ENCODE data around the gene HEXIM1.

DNA sequence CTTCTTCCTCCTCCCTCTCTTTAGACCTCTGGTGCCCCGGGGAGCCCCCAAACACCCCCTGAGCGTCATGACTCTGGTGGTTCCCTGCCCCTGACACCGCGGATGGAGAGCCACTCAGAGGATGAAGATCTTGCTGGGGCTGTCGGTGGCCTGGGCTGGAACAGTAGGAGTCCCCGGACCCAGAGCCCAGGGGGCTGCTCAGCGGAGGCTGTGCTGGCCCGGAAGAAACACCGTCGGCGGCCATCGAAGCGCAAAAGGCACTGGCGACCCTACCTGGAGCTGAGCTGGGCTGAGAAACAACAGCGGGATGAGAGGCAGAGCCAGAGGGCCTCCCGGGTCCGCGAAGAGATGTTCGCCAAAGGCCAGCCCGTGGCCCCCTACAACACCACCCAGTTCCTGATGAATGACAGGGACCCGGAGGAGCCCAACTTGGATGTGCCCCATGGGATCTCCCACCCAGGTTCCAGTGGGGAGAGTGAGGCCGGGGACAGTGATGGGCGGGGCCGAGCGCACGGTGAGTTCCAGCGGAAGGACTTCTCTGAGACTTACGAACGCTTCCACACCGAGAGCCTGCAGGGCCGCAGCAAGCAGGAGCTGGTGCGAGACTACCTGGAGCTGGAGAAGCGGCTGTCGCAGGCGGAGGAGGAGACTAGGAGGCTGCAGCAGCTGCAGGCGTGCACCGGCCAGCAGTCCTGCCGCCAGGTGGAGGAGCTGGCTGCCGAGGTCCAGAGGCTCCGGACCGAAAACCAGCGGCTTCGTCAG, 20.9 kb downstream of the HEXIM1 start:
- TF ChIP-seq CTCF (IDR thresholded peaks at IDR 0.05; ENCODE audit: insufficient read depth, low read length, poor library complexity, severe bottlenecking): no peak
- no peak for TF ChIP-seq EZH2phosphoT487 (conservative IDR thresholded peaks at IDR 0.05; ENCODE audit: low read length)

Data from SU-DHL-6 (cell line).